ENCODE results near the gene SDK2.

The SDK2 gene

GRCh38 chr17:73560661-73561060 lies 83.6 kb downstream of the SDK2 start:
- DNase-seq = no peak

GRCh38 chr17:73559532-73559931 lies 84.7 kb downstream of the SDK2 start:
- no peak for DNase-seq

- DNase-seq = no peak
These were observed 88.9 kb downstream of the SDK2 start for GRCh38 chr17:73555199-73555960.

DNA sequence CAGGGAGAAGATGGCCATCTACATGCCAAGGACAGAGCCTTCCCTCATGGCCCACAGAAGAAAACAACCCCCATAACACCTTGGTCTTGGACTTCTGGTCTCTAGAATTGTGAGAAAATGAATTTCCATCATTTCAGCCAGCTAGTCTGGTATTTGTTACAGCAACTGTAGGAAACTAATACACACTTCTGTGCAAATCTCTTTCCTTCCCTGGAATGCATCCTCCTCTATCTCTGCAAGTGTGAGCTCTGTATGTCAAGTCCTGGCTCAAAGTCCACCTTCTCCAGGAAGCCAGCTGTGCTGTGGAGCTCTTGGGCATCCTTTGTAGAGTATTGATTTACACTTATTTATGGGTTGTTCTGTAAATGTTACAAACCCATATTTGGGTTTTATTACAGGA lies 89.7 kb downstream of the SDK2 start:
- no peak for DNase-seq

- DNase-seq = no peak
These were observed 90.9 kb downstream of the SDK2 start for GRCh38 chr17:73553311-73553710.

DNA sequence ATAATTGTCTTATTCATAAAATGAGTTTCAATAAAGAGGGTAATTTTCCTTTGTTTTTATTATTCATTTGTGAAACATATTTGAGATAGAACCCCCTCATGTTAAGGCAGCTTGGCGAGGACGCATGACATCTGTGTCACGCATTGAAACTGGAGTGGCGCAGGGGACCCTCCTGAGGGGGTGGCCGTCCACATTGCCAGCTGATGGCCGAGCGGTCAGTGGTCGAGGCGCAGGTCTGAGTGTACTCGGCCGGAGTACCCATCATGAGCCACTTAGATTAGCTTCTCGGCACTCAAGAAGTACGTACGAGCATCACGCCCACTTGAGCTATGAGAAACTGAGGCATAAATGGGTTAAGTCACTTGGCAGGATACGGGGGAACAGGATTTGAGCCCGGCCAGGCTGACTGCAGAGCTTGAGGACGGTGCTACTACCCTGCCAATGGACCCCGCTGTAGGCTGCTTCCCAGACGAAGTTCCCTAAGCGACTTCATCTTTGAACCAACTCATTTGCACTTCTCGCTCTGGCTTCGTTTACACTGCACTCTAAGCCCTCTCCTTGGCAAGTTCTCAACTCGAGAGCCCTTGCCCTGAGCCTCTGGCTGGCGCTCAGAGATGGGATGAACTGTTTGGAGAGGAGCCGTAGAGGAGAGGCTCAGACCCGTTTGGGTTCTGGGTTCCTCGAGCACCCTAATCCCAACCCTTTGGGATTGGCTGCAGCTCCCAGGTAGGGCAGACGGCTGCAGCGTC lies 91.8 kb downstream of the SDK2 start:
- peak in 1 of 56 donors; percentile 5 for DNase-seq

GRCh38 chr17:73551759-73552158 lies 92.5 kb downstream of the SDK2 start:
- no peak for DNase-seq

GRCh38 chr17:73551144-73551543 lies 93.1 kb downstream of the SDK2 start:
- no peak for DNase-seq

DNA sequence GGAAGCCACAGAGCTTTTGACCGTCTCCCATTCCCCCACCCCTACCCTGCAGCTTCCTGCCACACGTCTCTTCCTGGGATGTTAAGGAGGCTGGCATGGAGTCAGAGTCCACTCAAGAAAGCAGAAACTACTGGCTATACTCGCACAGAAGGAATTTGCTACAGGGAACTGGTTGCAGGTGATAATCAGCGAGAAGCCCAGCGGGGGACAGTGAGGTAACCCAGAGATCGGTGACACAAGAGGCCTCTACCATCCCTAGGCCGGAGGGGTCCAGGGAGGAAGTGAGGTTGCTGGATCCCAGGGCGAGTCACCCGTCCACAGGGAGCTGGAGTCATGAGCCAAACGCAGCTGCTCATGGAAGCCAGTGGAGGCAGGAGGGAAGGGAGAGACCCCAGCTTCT lies 93.7 kb downstream of the SDK2 start:
- DNase-seq = no peak

DNA sequence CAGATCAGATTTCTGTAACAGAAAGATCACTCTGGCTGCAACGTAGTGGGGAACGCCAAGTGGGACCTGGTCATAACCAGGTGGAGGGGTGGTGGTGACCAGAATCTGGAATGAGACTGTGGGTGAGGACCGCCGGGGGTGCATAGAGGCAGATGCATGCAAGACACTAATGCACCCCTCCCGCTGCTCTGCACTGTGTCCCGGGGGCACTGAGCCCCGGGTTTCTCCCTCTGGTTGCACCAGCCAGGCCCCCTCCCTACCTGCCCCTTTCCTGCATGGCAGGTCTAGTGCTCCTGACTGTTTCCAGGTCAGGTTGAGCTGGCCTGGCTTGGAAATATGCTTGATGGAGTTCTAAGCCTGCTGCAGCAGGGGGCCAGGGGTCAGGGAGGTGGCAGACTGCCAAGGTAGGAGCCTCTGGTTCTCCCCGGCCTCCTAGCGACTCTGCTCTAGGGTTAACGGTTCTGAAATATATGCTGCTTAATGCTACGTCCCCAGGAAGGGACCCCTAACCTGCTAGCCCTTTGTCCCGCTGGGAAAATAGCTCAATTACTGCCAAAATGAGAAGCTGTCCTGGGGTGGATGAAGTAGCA lies 94.3 kb downstream of the SDK2 start:
- DNase-seq = no peak

- peak in 2 of 56 donors; percentile 11 to 14 for DNase-seq
These were observed 95.5 kb downstream of the SDK2 start for GRCh38 chr17:73548620-73549311.

DNA sequence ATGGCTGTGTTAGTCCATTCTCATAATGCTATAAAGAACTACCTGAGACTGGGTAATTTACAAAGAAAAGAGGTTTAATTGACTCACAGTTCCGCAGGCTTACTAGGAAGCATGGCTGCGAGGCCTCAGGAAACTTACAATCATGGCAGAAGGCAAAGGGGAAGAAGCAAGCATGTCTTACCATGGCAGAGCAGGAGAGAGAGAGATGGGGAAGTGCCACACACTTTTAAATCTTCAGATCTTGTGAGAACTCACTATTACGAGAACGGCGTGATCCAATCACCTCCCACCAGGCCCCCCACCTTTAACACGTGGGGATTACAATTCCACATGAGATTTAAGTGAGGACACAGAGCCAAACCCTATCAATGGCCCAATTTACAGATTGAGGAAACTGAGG lies 96.5 kb downstream of the SDK2 start:
- DNase-seq = no peak

GRCh38 chr17:73546770-73547536 lies 97.3 kb downstream of the SDK2 start:
- DNase-seq = no peak

- DNase-seq = no peak
These were observed 98.1 kb downstream of the SDK2 start for GRCh38 chr17:73546114-73546513.

DNA sequence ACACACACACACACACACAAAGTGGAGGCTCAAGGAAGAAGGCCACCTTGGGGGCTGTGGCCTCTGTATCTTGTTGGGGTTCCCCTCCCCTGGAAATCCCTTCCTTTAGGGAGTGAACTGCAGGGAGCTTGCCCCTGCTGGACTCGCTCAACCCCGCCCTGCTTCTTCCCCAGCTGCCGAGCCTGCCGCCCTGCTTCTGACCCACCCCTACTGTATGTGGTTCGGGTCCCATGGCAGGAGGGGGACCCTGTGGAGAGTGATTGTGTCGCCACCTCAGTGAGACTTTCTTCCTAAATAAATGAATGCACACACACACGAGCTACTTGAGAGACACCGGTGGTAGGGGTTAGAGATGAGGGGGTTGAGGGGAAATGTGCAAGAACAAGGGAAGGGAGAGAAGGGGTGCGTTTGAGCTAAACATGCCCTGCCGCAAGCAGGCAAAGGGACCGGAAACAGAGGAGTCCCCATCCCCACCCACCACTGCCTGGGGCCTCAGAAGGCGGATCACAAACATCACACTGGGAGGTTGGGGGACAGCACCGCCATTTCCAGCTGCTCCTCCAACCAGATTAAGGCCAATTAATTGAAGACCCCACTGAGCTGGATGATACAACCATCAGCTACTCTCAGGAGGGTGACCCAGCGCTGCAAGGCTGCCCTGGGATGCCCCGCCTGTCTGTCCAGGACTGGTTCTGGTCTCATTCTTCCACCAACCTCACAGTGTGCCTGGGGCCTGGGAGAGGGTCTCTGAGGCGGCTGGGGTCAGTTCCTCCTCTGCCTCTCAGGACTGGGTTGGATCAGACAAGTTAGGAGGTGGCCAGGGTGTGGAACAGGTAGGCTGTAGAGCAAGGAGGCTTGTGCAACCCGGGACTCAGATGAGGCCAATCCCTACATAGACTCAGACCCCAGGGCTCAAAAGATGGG lies 98.9 kb downstream of the SDK2 start:
- DNase-seq = no peak

GRCh38 chr17:73544333-73544732 lies 99.9 kb downstream of the SDK2 start:
- DNase-seq = no peak

- DNase-seq = no peak
These were observed 101.9 kb downstream of the SDK2 start for GRCh38 chr17:73542323-73542722.

- DNase-seq = peak in 4 of 56 donors; percentile 6 to 25 (median 15)
These were observed 102.7 kb downstream of the SDK2 start for GRCh38 chr17:73541561-73541981.

DNA sequence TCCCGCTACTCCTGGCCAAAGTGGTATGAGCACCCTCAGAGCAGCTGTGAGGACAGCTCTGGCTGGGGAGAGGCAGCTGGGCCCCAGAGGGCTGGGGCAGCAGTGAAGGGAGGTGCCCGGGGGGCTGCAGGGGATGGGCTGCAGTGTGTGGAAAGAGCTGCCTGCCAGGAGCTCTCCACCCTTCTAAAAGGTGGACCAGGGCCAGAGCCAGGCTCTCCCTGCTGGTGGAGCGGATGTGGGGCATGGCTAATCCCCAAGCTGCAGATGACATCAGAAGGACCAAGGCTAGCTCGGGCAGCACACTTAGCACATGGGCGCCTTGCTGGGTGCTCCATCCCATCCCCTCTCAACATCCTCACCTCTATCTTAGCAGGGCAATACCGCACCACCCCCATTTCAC lies 103.1 kb downstream of the SDK2 start:
- no peak for DNase-seq

GRCh38 chr17:73539166-73539565 lies 105.1 kb downstream of the SDK2 start:
- DNase-seq = no peak
